A549 (cell line): ENCODE measurements around the gene TMEM59L. TPM values are rescaled to one million over a fixed set of nuclear protein-coding genes. Genes with fewer than 3 reads are reported as not detected.

Experiments
- ATAC-seq, 2 experiments: fragments of 200-7000 bp in 1 of 2; fragments of >200 bp in 1 of 2; cut with Nextera tagmentation in 1 of 2; cut with Tn5 transposase in 1 of 2; 3 replicates each; pipeline versions ENCODE4 v1.8.0 to v1.9.1; 2018 to 2020; ENCODE audit warnings: mild to moderate bottlenecking in 1 of 2, moderate library complexity in 1 of 2
- CTCF ChIA-PET: fragments of 300-600 bp; sonication (Branson Sonifier 250); formaldehyde crosslinking; extraction: SDS; loops from one replicate; lab custom pipeline; 2021; ENCODE audit warnings: antibody characterized with exemption, inconsistent platforms; lab: Yijun Ruan, JAX
- POLR2A ChIA-PET: fragments of 350-600 bp; formaldehyde crosslinking; extraction: SDS; loops from one replicate; lab custom pipeline; 2021; ENCODE audit warnings: antibody characterized with exemption, inconsistent platforms; lab: Yijun Ruan, JAX
- DNase-seq, 2 experiments: peaks; one replicate each; pipeline versions ENCODE4 v3.0.0 to v3.0.0-alpha.2; 2011 to 2016; ENCODE audit warnings: low read depth in 1 of 2, low spot score in 1 of 2
- FAIRE-seq: peaks from 2 replicates; lab custom pipeline; 2011; peaks lifted over from hg19 to GRCh38; lab: Jason Lieb, UNC
- H3K27ac ChIP-seq, 2 experiments: fragments of >200 bp; sonication (Bioruptor Twin); formaldehyde crosslinking; 3 replicates each; pipeline ENCODE4 v1.5.1; 2016 to 2017
- H3K4me1 ChIP-seq: fragments of >200 bp; sonication (Bioruptor Twin); formaldehyde crosslinking; 3 replicates; pipeline ENCODE4 v1.6.1; 2016
- H3K4me2 ChIP-seq: fragments of >200 bp; sonication (Bioruptor Twin); formaldehyde crosslinking; 3 replicates; pipeline ENCODE4 v1.6.1; 2016
- H3K4me3 ChIP-seq: fragments of >200 bp; sonication (Bioruptor Twin); formaldehyde crosslinking; 3 replicates; pipeline ENCODE4 v1.5.1; 2016
- H3K9me3 ChIP-seq: fragments of >200 bp; sonication (Bioruptor Twin); formaldehyde crosslinking; 3 replicates; pipeline ENCODE4 v1.6.1; 2016
- CBX2 ChIP-seq: fragments of 200-600 bp; sonication (generic); IDR thresholded peaks from 2 replicates; pipeline ENCODE4 v1.6.1; 2016; ENCODE audit warnings: low read depth, mild to moderate bottlenecking, borderline replicate concordance
- CEBPB ChIP-seq, 2 experiments: fragments of >200 bp in 1 of 2; sonication (Bioruptor Twin) in 1 of 2; formaldehyde crosslinking in 1 of 2; IDR thresholded peaks; 2 replicates each; pipeline ENCODE4 v1.6.1; 2012 to 2016
- EHMT2 ChIP-seq: fragments of 200-600 bp; sonication (generic); IDR thresholded peaks from 2 replicates; pipeline ENCODE4 v1.6.1; 2016; ENCODE audit warnings: antibody characterized with exemption, low read depth, mild to moderate bottlenecking, moderate library complexity
- FOSB ChIP-seq: fragments of 250-450 bp; sonication (Bioruptor Pico); IDR thresholded peaks from 2 replicates; pipeline ENCODE4 v1.5.0; 2020; ENCODE audit warnings: mild to moderate bottlenecking, moderate library complexity
- HDAC2 ChIP-seq: fragments of 200-600 bp; sonication (generic); IDR thresholded peaks from 2 replicates; pipeline ENCODE4 v1.6.1; 2016
- HOXA7 ChIP-seq: fragments of 250-450 bp; sonication (Bioruptor Pico); IDR thresholded peaks from 2 replicates; pipeline ENCODE4 v1.5.0; 2020; ENCODE audit warnings: mild to moderate bottlenecking, moderate library complexity
- HOXB13 ChIP-seq: fragments of 250-450 bp; sonication (Bioruptor Pico); IDR thresholded peaks from 2 replicates; pipeline ENCODE4 v1.5.0; 2020; ENCODE audit warnings: low read depth, mild to moderate bottlenecking, moderate library complexity
- JUN ChIP-seq, 2 experiments: fragments of >200 bp; sonication (Bioruptor Twin); formaldehyde crosslinking; IDR thresholded peaks; 2 replicates in 1 of 2; 3 replicates in 1 of 2; pipeline ENCODE4 v1.6.1; 2016 to 2017
- KDM1A ChIP-seq: fragments of 200-600 bp; sonication (generic); IDR thresholded peaks from 2 replicates; pipeline ENCODE4 v1.6.1; 2016; ENCODE audit warnings: low read depth, mild to moderate bottlenecking
- MAFK ChIP-seq: fragments of 450-650 bp; IDR thresholded peaks from 2 replicates; pipeline ENCODE4 v1.6.1; 2014; ENCODE audit not compliant: partially characterized antibody
- MAZ ChIP-seq: fragments of 150-350 bp; IDR thresholded peaks from 2 replicates; pipeline ENCODE4 v1.6.1; 2014; ENCODE audit warnings: antibody characterized with exemption, low read depth, low read length, borderline replicate concordance
- PHF8 ChIP-seq: fragments of 200-600 bp; sonication (generic); IDR thresholded peaks from 2 replicates; pipeline ENCODE4 v1.6.1; 2016; ENCODE audit warnings: low read depth, mild to moderate bottlenecking, antibody characterized with exemption, moderate library complexity, borderline replicate concordance
- RAD21 ChIP-seq, 2 experiments: fragments of >200 bp in 1 of 2; sonication (Bioruptor Twin) in 1 of 2; formaldehyde crosslinking in 1 of 2; IDR thresholded peaks in 1 of 2; conservative IDR thresholded peaks in 1 of 2; 2 replicates in 1 of 2; 3 replicates in 1 of 2; pipeline ENCODE4 v1.6.1; 2012 to 2018; ENCODE audit warnings: inconsistent platforms in 1 of 2
- RNF2 ChIP-seq: fragments of 200-600 bp; sonication (generic); IDR thresholded peaks from 2 replicates; pipeline ENCODE4 v1.6.1; 2016; ENCODE audit warnings: low read depth, mild to moderate bottlenecking, antibody characterized with exemption, moderate library complexity, borderline replicate concordance
- TFCP2L1 ChIP-seq: fragments of 250-450 bp; sonication (Bioruptor Pico); IDR thresholded peaks from 2 replicates; pipeline ENCODE4 v1.5.0; 2021; ENCODE audit warnings: mild to moderate bottlenecking
- TP53 ChIP-seq: fragments of 250-450 bp; sonication (Bioruptor Pico); IDR thresholded peaks from 2 replicates; pipeline ENCODE4 v1.5.0; 2021; ENCODE audit warnings: mild to moderate bottlenecking, moderate library complexity
- ZC3H11A ChIP-seq: fragments of 450-650 bp; IDR thresholded peaks from 2 replicates; pipeline ENCODE4 v1.6.1; 2014; ENCODE audit warnings: antibody characterized with exemption, mild to moderate bottlenecking
- WGBS: methylation state at CpG from one replicate; pipeline ENCODE4 v1.1.6; 2017; ENCODE audit errors: missing lambda C conversion rate; 5-methylcytosine and 5-hydroxymethylcytosine counted together
- polyA plus RNA-seq, 4 experiments: library from polyadenylated mRNA; depleted of rRNA in 3 of 4; stranded (reverse); fragments of >200 nt; fragmentation: RNase III in 1 of 4; extraction: RNeasy Plus Mini Kit Qiagen cat#74134 plus additional on column Dnase treatment in 1 of 4; gene quantifications; 2 replicates in 3 of 4; 3 replicates in 1 of 4; pipeline ENCODE4 v1.2.3, GENCODE V29; 2011 to 2017
- TF ChIP-seq, protein P1 (sequence below): IDR thresholded peaks from 2 replicates; pipeline ENCODE4 v1.6.1; 2012; ENCODE audit warnings: low read depth, borderline replicate concordance
- TF ChIP-seq, protein P2 (sequence below): fragments of >200 bp; sonication (Bioruptor Twin); formaldehyde crosslinking; IDR thresholded peaks from 2 replicates; pipeline ENCODE4 v1.6.1; 2016
- TF ChIP-seq, protein P3 (sequence below): IDR thresholded peaks from 2 replicates; pipeline ENCODE4 v1.6.1; 2012
- TF ChIP-seq, protein P4 (sequence below): fragments of 200-600 bp; sonication (generic); IDR thresholded peaks from 2 replicates; pipeline ENCODE4 v1.6.1; 2016; ENCODE audit warnings: antibody characterized with exemption, mild to moderate bottlenecking, moderate library complexity

The TMEM59L gene
- polyA plus RNA-seq, 2 of the 4 experiments (the other 2 are of a cell fraction), result 0.94 to 4.6 TPM

DNA sequence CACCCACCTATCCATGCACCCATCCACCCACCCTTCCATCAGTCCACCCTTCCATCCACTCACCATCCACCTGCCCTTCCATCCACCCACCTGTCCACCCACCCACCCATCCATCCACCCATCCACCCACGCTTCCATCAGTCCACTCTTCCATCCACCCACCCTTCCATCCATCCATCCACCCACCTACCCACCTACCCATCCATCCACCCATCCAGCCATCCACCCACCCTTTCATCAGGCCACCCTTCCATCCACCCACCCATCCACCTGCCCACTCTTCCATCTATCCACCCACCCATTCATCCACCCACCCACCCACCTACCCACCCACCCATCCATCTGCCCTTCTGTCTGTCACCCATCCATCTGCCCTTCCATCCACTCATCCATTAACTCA, 41.2 kb downstream of the TMEM59L start (continued):
- TF ChIP-seq, protein P1, sequence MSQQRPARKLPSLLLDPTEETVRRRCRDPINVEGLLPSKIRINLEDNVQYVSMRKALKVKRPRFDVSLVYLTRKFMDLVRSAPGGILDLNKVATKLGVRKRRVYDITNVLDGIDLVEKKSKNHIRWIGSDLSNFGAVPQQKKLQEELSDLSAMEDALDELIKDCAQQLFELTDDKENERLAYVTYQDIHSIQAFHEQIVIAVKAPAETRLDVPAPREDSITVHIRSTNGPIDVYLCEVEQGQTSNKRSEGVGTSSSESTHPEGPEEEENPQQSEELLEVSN, result no peak
- TF ChIP-seq CBX2, result no peak

DNA sequence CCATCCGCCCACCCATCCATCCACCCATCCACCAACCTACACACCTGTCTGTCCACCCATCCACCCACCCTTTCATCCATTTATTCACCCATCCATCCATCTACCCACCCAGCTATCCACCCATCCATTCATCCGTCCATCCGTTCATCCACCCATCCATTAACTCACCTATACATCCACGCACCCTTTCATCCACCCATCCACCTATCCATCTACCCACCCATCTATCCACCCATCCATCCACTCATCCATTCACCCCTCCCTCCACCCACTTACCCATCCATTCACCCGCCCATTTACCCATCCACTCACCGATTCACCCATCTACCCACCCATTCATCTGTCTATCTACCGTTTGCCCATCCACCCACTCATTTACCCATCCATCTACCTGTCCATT, 41.8 kb downstream of the TMEM59L start:
- no peak for FAIRE-seq
- no peak for DNase-seq
- H3K4me1 ChIP-seq, result peaks cover 20% of the 10 kb centered on the region
- ATAC-seq, result no peak
- no peak overlapping the region for H3K27ac ChIP-seq
- TF ChIP-seq, protein P2, sequence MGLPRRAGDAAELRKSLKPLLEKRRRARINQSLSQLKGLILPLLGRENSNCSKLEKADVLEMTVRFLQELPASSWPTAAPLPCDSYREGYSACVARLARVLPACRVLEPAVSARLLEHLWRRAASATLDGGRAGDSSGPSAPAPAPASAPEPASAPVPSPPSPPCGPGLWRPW, result no peak
- no peak for TF ChIP-seq EHMT2
- no peak for TF ChIP-seq HDAC2
- TF ChIP-seq CEBPB (IDR thresholded peaks at IDR 0.05), result no peak
- TF ChIP-seq, protein P3, sequence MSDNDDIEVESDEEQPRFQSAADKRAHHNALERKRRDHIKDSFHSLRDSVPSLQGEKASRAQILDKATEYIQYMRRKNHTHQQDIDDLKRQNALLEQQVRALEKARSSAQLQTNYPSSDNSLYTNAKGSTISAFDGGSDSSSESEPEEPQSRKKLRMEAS, result no peak
- no peak for TF ChIP-seq JUN (IDR thresholded peaks at IDR 0.05)
- TF ChIP-seq TP53 (CRISPR knock-in tag), result no peak
- TF ChIP-seq, protein P4, sequence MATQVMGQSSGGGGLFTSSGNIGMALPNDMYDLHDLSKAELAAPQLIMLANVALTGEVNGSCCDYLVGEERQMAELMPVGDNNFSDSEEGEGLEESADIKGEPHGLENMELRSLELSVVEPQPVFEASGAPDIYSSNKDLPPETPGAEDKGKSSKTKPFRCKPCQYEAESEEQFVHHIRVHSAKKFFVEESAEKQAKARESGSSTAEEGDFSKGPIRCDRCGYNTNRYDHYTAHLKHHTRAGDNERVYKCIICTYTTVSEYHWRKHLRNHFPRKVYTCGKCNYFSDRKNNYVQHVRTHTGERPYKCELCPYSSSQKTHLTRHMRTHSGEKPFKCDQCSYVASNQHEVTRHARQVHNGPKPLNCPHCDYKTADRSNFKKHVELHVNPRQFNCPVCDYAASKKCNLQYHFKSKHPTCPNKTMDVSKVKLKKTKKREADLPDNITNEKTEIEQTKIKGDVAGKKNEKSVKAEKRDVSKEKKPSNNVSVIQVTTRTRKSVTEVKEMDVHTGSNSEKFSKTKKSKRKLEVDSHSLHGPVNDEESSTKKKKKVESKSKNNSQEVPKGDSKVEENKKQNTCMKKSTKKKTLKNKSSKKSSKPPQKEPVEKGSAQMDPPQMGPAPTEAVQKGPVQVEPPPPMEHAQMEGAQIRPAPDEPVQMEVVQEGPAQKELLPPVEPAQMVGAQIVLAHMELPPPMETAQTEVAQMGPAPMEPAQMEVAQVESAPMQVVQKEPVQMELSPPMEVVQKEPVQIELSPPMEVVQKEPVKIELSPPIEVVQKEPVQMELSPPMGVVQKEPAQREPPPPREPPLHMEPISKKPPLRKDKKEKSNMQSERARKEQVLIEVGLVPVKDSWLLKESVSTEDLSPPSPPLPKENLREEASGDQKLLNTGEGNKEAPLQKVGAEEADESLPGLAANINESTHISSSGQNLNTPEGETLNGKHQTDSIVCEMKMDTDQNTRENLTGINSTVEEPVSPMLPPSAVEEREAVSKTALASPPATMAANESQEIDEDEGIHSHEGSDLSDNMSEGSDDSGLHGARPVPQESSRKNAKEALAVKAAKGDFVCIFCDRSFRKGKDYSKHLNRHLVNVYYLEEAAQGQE, result no peak
- TF ChIP-seq MAFK, result no peak
- no peak for TF ChIP-seq ZC3H11A
- TF ChIP-seq FOSB, result no peak
- TF ChIP-seq RAD21 (conservative IDR thresholded peaks at IDR 0.05 in 1 of 2, IDR thresholded peaks at IDR 0.05 in 1 of 2), result no peak
- no peak for TF ChIP-seq HOXB13 (CRISPR knock-in tag)
- no peak for TF ChIP-seq MAZ
- TF ChIP-seq CBX2, result no peak
- no peak for TF ChIP-seq PHF8
- no peak for TF ChIP-seq RNF2
- TF ChIP-seq, all 56 proteins: peak for 0
- CTCF ChIA-PET, result no interaction called here
- WGBS, result 86% methylated on average over 7 of the region's 7 CpGs
- Histone ChIP-seq H3K4me3 (no peak overlapping the region), H3K9me3 (no peaks in the 10 kb centered on the region), H3K4me2 (no peak overlapping the region)
- POLR2A ChIA-PET, result no interaction called here

DNA sequence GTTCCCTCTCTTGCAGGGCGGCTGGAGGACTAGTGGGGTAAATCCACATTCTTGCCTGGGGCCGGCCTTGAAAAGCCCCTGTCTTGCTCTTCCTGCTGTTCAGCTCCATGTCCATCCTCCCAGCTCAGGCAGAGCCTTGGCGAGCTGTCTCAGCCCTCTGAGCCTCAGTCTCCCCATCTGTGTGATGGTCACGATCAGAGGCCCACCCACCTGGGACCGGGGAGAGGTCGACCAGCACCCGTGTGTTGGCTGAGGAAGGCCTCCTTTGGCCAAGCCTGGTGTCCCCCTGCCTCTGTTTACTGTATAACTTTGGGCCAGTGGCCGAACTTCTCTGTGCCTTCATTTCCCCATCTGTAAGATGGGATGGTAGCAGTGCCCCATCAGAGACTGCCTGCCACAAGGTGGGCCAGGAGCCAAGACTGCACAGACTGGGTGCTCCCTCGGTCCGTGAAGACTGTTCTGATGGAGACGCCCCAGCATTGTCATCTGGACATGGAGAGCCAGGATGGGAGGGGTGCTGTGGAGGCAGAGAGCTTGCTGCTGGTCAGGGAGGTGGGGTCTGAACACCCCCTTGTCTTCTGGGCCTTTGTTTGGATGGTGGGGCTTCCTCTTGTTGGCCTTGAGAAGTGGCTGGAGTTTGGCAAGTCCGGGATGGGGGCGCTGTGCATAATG, 42.6 kb downstream of the TMEM59L start:
- CTCF ChIA-PET, result no interaction called here
- H3K4me2 ChIP-seq, result no peak overlapping the region
- FAIRE-seq (no peak), DNase-seq (no peak), ATAC-seq (no peak)
- H3K9me3 ChIP-seq, result no peaks in the 10 kb centered on the region
- 95% methylated on average over 10 of the region's 13 CpGs for WGBS
- POLR2A ChIA-PET, result no interaction called here
- no peak overlapping the region for H3K27ac ChIP-seq
- no peak for TF ChIP-seq EHMT2
- no peak for TF ChIP-seq TFCP2L1 (CRISPR knock-in tag)
- TF ChIP-seq HOXA7 (CRISPR knock-in tag), result no peak
- TF ChIP-seq RAD21 (conservative IDR thresholded peaks at IDR 0.05 in 1 of 2, IDR thresholded peaks at IDR 0.05 in 1 of 2), result no peak
- TF ChIP-seq KDM1A, result no peak
- H3K4me3 ChIP-seq, result no peak overlapping the region
- H3K4me1 ChIP-seq, result peaks cover 29% of the 10 kb centered on the region
